ENCODE results near the gene ZNF334. TPM values are rescaled to one million over a fixed set of nuclear protein-coding genes. Genes with fewer than 3 reads are reported as not detected.

ZNF334 gene
- polyA plus RNA-seq, 1 experiment: 4.0 TPM

GRCh38 chr20:46549188-46549972 lies 36.0 kb upstream of the ZNF334 start:
- CTCF ChIA-PET: no interaction called here
- no peaks in the 10 kb centered on the region; the same call in 1 of the 2 replicates for H3K9me3 ChIP-seq (ENCODE audit: control insufficient read depth, insufficient read depth, low read length)
- H3K4me3 ChIP-seq (ENCODE audit: low read depth, low read length): no peak overlapping the region
- no peak overlapping the region for H3K27ac ChIP-seq (ENCODE audit: low read depth, low read length)
- POLR2A ChIA-PET: no interaction called here
- TF ChIP-seq CTCF (IDR thresholded peaks at IDR 0.05; ENCODE audit: low read depth, low read length): no peak
- H3K27me3 ChIP-seq (ENCODE audit: control insufficient read depth, insufficient read depth, low read length): peaks cover 2% of the 10 kb centered on the region
- DNase-seq (ENCODE audit: low read depth, low spot score): no peak

- no peaks in the 10 kb centered on the region; the same call in 1 of the 2 replicates for H3K9me3 ChIP-seq (ENCODE audit: control insufficient read depth, insufficient read depth, low read length)
- H3K4me3 ChIP-seq (ENCODE audit: low read depth, low read length): no peak overlapping the region
- POLR2A ChIA-PET: no interaction called here
- CTCF ChIA-PET: no interaction called here
- no peak overlapping the region for H3K27ac ChIP-seq (ENCODE audit: low read depth, low read length)
- no peak for DNase-seq (ENCODE audit: low read depth, low spot score)
- peaks cover 4% of the 10 kb centered on the region for H3K27me3 ChIP-seq (ENCODE audit: control insufficient read depth, insufficient read depth, low read length)
- no peak for TF ChIP-seq CTCF (IDR thresholded peaks at IDR 0.05; ENCODE audit: low read depth, low read length)
Observed at GRCh38 chr20:46548688-46549087, 35.3 kb upstream of the ZNF334 start.

GRCh38 chr20:46547995-46548394 lies 34.6 kb upstream of the ZNF334 start:
- peaks cover 4% of the 10 kb centered on the region for H3K27me3 ChIP-seq (ENCODE audit: control insufficient read depth, insufficient read depth, low read length)
- H3K9me3 ChIP-seq (ENCODE audit: control insufficient read depth, insufficient read depth, low read length): no peaks in the 10 kb centered on the region; the same call in 1 of the 2 replicates
- DNase-seq (ENCODE audit: low read depth, low spot score): no peak
- POLR2A ChIA-PET: no interaction called here
- no peak overlapping the region for H3K27ac ChIP-seq (ENCODE audit: low read depth, low read length)
- CTCF ChIA-PET: no interaction called here
- no peak for TF ChIP-seq CTCF (IDR thresholded peaks at IDR 0.05; ENCODE audit: low read depth, low read length)
- no peak overlapping the region for H3K4me3 ChIP-seq (ENCODE audit: low read depth, low read length)

- H3K9me3 ChIP-seq (ENCODE audit: control insufficient read depth, insufficient read depth, low read length): no peaks in the 10 kb centered on the region; the same call in 1 of the 2 replicates
- ChIA-PET POLR2A (no interaction called here), CTCF (no interaction called here)
- H3K27ac ChIP-seq (ENCODE audit: low read depth, low read length): no peak overlapping the region
- no peak overlapping the region for H3K4me3 ChIP-seq (ENCODE audit: low read depth, low read length)
- no peak for DNase-seq (ENCODE audit: low read depth, low spot score)
- H3K27me3 ChIP-seq (ENCODE audit: control insufficient read depth, insufficient read depth, low read length): peaks cover 9% of the 10 kb centered on the region
- TF ChIP-seq CTCF (IDR thresholded peaks at IDR 0.05; ENCODE audit: low read depth, low read length): no peak
Observed at GRCh38 chr20:46546936-46547335, 33.6 kb upstream of the ZNF334 start.

- peaks cover 10% of the 10 kb centered on the region for H3K27me3 ChIP-seq (ENCODE audit: control insufficient read depth, insufficient read depth, low read length)
- no peak for DNase-seq (ENCODE audit: low read depth, low spot score)
- H3K9me3 ChIP-seq (ENCODE audit: control insufficient read depth, insufficient read depth, low read length): no peaks in the 10 kb centered on the region; the same call in 1 of the 2 replicates
- POLR2A ChIA-PET: no interaction called here
- no peak overlapping the region for H3K4me3 ChIP-seq (ENCODE audit: low read depth, low read length)
- TF ChIP-seq CTCF (IDR thresholded peaks at IDR 0.05; ENCODE audit: low read depth, low read length): no peak
- CTCF ChIA-PET: no interaction called here
- H3K27ac ChIP-seq (ENCODE audit: low read depth, low read length): no peak overlapping the region
Observed at GRCh38 chr20:46546298-46546697, 32.9 kb upstream of the ZNF334 start.
